Stimulated activated CD8-positive, alpha-beta memory T cell treated with anti-CD3 and anti-CD28 coated beads, Interleukin-12 subunit alpha, Interleukin-12 subunit beta, amount 100 ng/mL, for 24 hours (primary cell): Measurements from ENCODE around the gene SCT.

Experiments used
- DNase-seq: peaks from one replicate; pipeline ENCODE4 v3.0.0-alpha.2; 2020; ENCODE audit errors: extremely low read depth

Gene SCT

GRCh38 chr11:610146-610801 lies 16.7 kb downstream of the SCT start:
- no peak for DNase-seq

- no peak for DNase-seq
Measured at GRCh38 chr11:609341-609811, 17.6 kb downstream of the SCT start.

GRCh38 chr11:608791-609251 lies 18.2 kb downstream of the SCT start:
- DNase-seq: no peak

- no peak for DNase-seq
Measured at GRCh38 chr11:607971-608659, 18.9 kb downstream of the SCT start.

DNA sequence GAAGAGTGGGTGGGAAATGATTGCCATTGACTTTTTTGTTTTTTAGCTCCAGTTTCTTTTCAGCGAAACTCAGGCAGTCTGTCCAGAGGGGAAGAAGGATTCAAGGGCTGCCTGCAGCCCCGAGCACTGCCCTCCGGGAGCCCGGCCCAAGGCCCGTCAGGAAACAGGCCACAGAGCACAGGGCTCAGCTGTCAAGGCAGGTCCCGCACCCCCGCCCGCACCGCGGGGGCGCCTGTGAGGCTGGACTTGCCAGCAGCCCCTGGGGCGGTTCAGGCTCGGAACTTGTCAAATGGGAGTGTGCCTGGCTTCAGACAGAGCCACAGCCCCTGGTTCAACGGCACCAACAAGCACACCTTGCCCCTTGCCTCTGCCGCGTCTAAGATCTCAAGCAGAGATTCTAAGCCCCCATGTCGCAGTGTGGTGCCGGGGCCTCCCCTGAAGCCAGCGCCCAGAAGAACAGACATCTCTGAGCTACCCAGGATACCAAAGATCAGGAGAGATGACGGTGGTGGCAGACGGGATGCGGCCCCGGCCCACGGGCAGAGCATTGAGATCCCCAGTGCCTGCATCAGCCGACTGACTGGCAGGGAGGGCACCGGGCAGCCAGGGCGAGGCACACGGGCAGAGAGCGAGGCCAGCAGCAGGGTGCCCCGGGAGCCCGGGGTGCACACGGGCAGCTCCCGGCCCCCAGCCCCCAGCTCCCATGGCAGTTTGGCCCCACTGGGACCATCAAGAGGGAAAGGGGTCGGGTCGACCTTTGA lies 19.8 kb downstream of the SCT start:
- no peak for DNase-seq

GRCh38 chr11:606245-606644 lies 20.7 kb downstream of the SCT start:
- no peak for DNase-seq

GRCh38 chr11:605286-606129 lies 21.5 kb downstream of the SCT start:
- no peak for DNase-seq

GRCh38 chr11:603154-603553 lies 23.8 kb downstream of the SCT start:
- no peak for DNase-seq

DNA sequence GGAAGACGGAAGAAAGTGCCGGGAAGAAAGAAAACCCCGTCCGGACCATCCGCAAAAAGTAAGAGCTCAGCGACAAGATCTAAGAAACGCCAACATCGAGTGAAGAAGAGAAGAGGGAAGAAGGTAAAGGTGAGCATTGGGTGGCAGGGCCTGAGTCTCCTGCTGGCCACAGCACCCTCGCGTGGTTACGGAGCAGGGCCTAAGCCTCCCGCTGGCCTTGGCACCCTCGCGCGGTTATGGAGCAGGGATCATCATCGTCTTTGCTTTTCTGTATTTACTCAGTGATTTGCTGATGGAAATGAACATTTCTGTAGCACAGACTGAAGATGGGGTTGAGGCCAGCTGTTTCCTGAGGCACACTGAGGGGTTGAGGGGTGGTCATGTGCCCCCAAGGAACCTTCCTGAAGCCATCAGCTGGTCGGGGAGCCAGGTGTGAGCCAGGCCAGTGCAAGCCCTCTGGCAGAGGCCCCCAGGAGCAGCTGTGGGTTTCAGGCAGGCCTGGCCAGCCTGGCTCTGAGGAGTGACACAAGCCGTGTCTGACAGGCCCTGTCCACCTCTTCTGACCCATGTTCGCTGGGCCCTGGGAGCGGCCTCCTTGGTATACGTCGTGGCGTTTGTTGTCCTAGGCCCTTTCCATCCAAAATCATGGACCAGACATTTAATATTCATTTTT lies 25.3 kb downstream of the SCT start:
- DNase-seq: no peak

- DNase-seq: no peak
Measured at GRCh38 chr11:598005-598680, 28.8 kb downstream of the SCT start.

DNA sequence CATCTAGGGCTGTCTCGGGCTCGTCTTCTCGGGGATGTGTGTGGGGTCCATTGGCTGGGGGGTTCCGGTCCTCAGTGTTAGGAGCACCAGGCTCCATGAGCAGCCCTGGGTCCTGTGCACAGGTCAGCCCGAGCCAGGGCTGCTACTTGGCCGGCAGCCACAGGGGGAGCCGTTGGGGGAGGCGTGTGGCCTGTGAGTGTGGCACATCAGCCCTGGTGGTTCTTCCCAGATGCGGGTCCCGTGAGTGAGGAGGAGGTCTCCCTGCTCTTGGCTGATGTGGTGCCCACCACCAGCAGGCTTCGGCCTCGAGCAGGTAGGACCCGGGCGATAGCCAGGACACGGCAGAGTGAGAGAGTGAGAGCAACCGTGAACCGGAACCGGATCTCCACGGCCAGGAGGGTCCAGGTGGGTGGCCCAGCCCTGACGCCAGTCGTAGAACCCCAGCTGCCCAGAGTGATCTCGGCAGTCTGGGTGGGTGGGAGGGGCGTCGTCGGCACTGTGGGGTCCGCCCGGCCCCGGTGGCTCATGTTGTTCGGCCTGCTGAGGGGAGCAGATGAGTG lies 29.7 kb downstream of the SCT start:
- DNase-seq: no peak

GRCh38 chr11:596374-596773 lies 30.6 kb downstream of the SCT start:
- no peak for DNase-seq

- no peak for DNase-seq
Measured at GRCh38 chr11:595400-595799, 31.6 kb downstream of the SCT start.

DNA sequence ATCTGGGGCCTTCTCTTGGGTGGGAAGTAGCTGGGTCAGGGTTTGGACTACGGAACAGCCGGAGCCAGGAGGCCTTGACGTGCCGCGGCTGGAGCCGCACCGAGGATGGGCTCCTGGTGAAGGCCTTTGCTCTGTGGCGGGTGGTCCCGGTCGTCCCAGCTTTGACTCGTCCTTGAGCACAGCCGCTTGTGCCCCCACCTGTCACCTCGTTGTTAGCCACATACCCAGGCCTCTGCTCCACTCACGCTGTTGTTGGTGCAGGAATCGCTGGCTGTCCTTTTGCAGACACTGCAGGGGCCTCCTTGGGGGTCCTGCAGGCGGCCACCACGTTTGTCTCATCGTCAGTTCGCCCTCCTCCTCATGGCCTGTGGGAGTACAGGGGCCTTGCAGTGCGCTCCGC lies 33.6 kb downstream of the SCT start:
- no peak for DNase-seq

GRCh38 chr11:592918-593317 lies 34.1 kb downstream of the SCT start:
- no peak for DNase-seq

- no peak for DNase-seq
Measured at GRCh38 chr11:592501-592900, 34.5 kb downstream of the SCT start.

GRCh38 chr11:590997-591396 lies 36.0 kb downstream of the SCT start:
- DNase-seq: no peak

DNA sequence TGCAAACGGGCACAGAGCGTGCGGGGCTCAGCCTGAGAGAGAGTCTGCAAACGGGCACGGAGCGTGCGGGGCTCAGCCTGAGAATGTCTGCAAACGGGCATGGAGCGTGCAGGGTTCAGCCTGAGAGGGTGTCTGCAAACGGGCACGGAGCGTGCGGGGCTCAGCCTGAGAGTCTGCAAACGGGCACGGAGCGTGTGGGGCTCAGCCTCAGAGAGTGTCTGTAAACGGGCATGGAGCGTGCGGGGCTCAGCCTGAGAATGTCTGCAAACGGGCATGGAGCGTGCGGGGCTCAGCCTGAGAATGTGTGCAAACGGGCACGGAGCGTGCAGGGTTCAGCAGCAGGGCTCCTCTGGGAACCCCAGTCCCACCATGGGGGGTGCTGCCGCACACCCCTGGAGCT lies 37.2 kb downstream of the SCT start:
- no peak for DNase-seq

DNA sequence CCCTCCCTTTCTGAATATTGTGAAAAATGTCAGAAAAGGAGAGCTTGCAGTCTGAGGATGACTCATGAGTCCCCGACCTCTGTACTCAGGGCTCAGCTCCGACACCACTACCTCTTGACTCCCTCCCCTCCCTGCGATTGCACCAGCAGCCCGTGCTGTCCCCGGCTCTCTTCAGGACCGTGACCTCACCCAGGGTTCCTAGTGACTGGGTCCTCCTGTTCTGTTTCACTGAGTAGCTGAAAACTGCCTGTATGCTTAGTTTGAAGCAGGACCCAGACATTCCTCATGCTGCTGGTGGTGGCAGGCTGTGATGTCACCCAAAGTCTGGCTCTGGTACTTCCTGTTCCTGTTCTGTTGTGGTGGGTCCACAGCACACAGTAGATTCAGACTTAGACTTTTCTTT lies 39.0 kb downstream of the SCT start:
- DNase-seq: peak; percentile 41

- no peak for DNase-seq
Measured at GRCh38 chr11:587546-587945, 39.4 kb downstream of the SCT start.
